Measurements from ENCODE around the gene PDZD2.

DNA sequence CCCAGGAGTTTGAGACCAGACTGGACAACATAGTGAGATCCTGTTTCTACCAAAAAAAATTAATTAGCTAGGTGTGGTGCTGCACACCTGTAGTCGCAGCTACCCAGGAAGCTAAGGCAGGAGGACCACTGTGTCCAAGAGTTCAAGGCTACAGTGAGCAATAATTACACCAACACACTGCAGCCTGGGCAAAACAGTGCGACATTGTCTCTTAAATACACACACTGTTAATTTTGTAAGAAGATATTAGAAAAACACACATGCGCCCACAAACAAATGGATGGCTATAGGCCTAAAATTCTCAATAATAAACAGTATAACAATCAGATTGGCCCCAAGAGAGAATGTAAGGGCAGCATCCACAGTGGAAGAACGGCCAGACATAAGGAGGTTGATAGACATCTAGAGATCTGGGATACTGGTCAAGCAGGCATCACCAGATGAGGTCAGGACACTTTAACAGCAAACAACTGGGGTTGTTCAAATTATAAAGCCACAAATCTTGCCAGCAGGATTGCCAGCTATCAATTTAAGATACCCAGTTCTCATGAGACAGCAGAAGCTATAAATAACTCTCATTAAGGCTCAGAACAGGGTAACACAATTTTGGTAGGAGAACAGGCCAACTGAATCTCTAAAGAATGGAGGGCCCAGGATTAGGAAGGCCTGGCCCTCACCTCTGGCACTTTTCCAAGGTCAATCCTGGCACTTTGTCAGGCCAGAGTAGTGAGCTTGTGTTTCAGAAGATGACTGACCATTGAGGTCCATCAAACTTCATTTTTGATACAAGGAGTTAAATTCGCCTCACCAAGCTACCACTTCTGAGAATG lies 505.7 kb downstream of the PDZD2 start:
- no peak for TF ChIP-seq SUZ12 (IDR thresholded peaks at IDR 0.05; ENCODE audit: extremely low read depth, insufficient read depth, insufficient read length)
- TF ChIP-seq YY1 (IDR thresholded peaks at IDR 0.05; ENCODE audit: insufficient read depth, insufficient read length) = no peak

Data from NT2/D1 (cell line).